GM19023 (cell line): ENCODE data around the gene DISC1.
A peak's percentile ranks its signal among the peaks of the same experiment; 100 is the strongest.

Experiments used
- ATAC-seq: cut with Tn5 transposase; IDR thresholded peaks from one replicate; pipeline ENCODE4 v1.9.1; 2021; ENCODE audit warnings: mild to moderate bottlenecking, moderate library complexity; ENCODE audit not compliant: unreplicated experiment

The DISC1 gene

GRCh38 chr1:231803353-231803752 is 176.8 kb downstream of the DISC1 start:
- no peak for ATAC-seq

GRCh38 chr1:231806623-231807495 is 180.3 kb downstream of the DISC1 start:
- ATAC-seq = peak; percentile 80

- ATAC-seq = no peak
These were observed 181.0 kb downstream of the DISC1 start for GRCh38 chr1:231807541-231807940.

DNA sequence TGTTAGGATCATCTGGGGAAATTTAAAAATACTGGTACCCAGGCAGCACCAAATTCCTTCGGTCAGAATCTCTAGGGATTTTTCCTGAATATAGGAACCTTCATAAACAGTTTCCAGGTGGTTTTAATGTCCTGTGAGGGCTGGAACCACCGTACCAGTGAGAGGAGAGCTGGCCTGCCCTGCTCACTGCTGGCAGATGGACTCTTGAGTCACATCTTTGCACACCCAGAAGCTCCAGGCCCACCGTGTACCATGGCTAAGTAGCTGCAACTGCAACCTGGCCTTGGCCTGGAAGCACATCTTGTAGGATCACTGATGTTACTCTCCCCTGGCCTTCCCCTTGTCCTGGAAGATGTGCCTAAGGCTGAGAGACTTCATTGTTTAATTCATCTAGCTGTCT is 181.5 kb downstream of the DISC1 start:
- no peak for ATAC-seq

- ATAC-seq = no peak
These were observed 182.4 kb downstream of the DISC1 start for GRCh38 chr1:231808990-231809389.

DNA sequence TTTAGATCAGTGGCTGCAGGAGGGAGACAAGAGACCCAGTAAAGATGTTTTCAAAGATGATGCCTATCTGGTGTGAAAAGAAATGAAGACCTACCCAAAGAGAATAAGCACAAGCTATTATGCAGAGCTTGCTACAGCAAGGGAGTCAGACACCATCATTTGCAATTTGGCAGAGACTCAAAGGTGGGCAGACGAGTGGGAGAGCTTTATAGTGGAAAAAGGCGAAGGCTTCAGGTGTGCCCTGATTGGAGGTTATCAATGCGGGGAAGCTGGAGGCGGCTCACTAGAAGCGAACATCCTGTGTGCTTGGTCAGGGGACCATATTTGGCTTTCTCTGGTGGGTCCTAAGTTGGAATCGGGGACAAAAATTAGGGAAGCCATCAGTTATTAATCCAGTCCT is 183.8 kb downstream of the DISC1 start:
- ATAC-seq = no peak

- no peak for ATAC-seq
These were observed 187.4 kb downstream of the DISC1 start for GRCh38 chr1:231814021-231814420.

- no peak for ATAC-seq
These were observed 187.9 kb downstream of the DISC1 start for GRCh38 chr1:231814521-231814920.

DNA sequence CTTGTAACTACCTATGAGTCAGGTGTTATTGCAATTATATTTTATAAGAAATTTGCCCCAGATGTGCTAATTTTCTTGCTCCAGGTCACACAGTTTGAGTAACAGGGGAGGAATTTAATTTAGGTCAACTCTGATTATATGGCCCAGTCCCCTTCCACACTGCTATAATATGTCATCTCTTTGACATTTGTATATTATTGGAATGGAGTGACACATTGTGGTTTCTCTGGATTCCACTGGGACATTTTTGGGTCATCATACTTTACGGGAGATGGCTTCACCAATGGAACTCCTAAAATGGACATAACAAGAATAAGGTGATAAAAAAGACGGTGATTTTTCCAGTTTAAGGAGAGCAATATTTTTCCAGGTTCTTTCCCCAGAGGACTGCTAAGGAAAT is 191.2 kb downstream of the DISC1 start:
- no peak for ATAC-seq

DNA sequence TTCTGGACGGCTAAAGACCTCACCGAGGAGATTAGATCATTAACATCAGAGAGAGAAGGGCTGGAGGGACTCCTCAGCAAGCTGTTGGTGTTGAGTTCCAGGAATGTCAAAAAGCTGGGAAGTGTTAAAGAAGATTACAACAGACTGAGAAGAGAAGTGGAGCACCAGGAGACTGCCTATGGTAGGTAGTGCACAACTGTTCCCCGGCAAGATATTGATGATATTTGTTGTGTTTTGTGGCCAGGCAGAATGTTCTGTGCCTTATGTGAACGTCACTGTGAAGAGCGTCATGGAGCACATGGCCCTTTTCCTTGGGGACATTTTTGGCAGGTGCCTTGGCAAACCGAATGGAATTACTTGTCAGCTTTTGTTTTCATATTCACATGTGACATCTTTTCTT is 191.7 kb downstream of the DISC1 start:
- no peak for ATAC-seq

GRCh38 chr1:231821281-231821680 is 194.7 kb downstream of the DISC1 start:
- ATAC-seq = no peak

DNA sequence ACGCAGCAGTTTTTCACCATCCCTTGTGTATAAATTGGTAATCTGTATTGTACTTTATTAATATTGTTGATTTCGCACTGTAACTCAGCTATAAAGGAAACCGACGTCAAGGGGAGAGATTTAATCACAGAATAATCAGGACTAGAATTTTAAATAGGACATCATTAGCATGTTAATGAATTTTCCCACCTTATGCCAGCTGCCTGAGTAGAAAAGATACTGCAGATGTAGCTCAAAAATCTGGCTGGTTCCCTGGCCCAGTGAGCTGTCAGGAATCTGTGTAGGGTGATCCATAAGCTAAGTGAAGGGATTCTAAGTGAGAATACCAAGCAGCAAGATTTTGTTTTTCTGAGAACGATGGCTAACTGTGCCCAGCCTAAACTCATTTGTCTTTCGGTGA is 195.5 kb downstream of the DISC1 start:
- no peak for ATAC-seq

DNA sequence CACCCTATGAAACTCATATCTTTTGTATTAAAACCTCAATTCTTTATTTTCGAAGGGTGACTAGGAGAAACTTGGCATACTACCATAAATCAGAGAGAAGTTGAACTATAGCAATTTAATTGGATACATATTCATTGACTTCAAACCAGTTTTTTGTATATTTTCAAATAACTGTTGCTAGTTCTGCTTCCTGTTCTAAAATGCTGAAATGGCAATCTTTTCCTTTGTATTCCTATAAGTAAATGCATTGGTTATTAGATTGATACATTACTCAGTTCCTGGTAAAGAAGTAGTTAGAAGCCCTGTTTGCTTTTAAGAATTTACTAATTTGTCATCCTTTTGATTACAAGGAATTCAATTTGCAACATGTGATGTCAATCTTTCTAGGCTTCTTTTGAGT is 200.0 kb downstream of the DISC1 start:
- ATAC-seq = no peak

DNA sequence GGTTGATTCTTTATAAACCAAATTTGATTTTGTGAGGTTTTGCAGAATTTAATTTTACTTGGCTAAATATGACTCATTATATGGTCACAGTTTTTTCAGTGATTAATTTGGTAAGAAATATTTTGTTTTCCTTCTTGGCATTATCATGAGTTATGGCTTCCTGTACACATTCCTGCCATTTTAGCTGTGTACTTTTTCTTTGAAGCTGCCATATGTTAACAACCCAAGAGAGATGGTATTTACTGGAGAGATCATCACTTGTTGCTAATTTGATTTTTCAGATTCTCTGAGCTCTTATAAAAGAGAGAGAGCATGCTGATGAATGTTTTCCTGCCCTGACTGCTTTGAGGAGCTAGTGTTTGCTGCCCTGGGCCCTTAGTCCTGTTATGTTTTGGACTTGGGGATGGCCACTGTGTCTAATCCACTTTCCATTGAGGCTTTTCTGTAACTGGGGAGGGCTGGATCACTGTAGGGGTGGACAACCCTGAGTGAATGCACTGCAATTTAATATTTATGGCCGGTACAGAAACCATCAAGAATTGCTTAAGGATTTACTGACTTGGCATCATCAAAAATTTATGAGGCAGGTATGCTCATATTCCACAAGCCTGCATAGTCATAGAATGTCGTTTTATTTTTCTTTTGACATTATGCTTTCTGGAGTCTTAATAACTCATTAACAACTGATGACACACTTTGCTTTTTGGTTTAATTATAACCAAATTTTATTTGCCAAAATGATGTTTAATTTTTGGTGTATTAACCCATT is 200.9 kb downstream of the DISC1 start:
- no peak for ATAC-seq

GRCh38 chr1:231828182-231828920 is 201.8 kb downstream of the DISC1 start:
- no peak for ATAC-seq

- no peak for ATAC-seq
These were observed 202.7 kb downstream of the DISC1 start for GRCh38 chr1:231829332-231829731.

DNA sequence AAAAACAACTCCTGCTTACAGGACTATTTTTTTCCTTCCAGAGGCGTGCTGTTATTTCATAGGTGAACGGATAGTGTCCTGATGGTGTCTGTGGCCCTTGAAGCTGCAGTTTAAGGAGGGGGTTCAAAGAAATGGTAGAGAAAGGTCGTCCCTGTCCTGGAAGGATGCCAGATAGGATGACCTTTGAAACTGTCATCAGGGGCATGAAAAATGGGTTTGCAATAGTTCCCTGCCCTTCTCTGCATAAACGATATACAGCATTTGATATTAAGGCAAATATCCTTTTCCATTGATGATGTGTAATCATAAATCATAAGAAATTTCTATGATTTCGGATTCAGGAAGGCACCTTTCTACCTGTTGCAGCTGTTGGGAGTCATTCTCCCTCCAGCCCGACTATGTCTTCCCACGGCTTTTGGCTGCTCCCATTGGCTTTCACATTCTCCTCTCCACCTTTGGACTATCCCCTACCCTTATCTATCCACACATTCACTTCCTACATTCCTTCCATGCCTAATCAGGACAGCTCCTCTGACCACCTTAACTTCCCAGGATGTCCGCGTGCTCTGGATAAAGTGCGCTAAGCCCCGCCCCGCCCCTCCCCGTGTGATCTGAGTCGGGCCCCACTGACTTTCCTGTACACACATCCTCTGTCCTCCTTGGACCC is 209.8 kb downstream of the DISC1 start:
- ATAC-seq = no peak

DNA sequence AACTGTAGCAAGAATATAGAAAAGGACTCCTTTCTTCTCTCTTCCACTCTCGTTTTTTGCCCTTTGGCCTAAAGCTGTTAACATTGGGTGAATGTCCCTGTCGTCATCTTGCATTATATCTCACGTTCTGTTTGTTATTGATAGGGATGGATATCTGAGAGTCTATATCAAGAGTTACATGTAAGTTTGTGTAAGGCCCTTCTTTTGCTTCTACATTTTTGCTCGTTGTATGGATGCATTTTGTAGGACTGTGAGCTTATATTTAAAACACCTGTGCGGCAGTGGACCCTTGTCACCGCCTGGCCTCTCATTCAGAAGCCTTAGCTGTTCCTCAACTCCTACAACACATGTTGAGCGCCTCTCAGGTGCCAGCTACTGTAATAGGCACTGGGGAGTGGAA is 211.9 kb downstream of the DISC1 start:
- no peak for ATAC-seq

DNA sequence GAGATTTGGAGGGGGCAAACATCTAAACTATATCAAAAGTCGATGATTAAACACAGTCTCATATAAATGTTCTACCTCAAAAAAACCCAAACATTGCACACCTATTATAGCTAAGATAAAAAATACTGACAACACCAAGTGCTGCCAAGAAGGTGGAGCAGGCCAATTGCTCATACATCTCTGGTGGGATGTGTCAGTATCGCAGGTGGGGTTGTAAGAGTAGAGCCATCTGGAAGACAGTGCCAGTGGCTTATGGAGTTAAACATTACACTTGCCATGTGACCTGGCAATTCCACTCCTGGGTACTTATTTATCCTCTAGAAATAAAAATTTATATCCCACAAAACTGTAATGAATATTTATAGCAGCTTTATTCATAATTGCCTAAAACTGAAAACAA is 213.4 kb downstream of the DISC1 start:
- ATAC-seq = no peak

DNA sequence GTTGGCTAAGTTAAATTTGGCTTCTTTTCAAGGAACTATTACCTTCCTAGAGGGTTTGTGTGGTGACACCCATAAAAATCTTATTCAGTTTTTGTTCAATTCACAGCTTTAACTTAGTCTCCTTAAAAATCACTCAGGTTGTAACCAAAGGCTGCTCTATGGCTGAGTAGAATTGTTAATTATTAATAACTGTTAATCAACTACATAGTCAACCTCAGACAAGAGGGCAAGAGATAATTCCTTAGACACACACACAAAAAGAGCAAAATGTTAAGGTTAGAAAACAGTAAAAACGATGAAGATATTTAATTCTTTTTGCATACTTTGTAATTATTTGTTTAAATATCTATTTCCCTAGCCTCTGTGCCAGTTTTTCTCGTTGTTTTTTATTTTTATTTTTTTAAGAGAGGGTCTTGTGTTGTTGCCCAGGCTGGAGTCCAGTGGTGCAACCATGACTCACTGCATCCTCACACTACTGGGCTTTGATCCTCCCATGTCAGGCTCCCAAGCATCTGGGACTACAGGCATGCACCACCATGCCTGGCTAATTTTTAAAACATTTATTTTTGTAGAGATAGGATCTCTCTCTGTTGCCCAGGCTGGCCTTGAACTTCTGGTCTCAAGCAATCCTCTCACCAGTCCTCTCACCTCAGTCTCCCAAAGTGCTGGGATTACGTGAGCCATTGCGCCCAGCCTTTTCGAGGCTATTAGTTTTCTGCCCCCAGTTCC is 215.2 kb downstream of the DISC1 start:
- no peak for ATAC-seq
